Skeletal muscle tissue (tissue), 4 donors: Measurements from ENCODE around the gene CDH18. TPM values are rescaled to one million over a fixed set of nuclear protein-coding genes. Genes with fewer than 3 reads are reported as not detected.

Experiments used
- H3K27ac ChIP-seq: one replicate; pipeline ENCODE4 v1.7.0; 2013; ENCODE audit warnings: mild to moderate bottlenecking, low read depth, low read length, inconsistent platforms
- H3K27me3 ChIP-seq, 3 donors: one replicate each; pipeline ENCODE4 v1.7.0; 2013; ENCODE audit warnings: low read length in 3 of 3; ENCODE audit not compliant: control insufficient read depth in 3 of 3, insufficient read depth in 3 of 3
- H3K36me3 ChIP-seq, 3 donors: one replicate each; pipeline ENCODE4 v1.7.0; 2013; ENCODE audit warnings: low read length in 3 of 3; ENCODE audit not compliant: control insufficient read depth in 3 of 3, insufficient read depth in 3 of 3
- H3K4me1 ChIP-seq, 3 donors: one replicate each; pipeline ENCODE4 v1.7.0; 2013; ENCODE audit warnings: low read length in 3 of 3, mild to moderate bottlenecking in 3 of 3; ENCODE audit not compliant: control insufficient read depth in 3 of 3, insufficient read depth in 3 of 3
- H3K4me3 ChIP-seq, 3 donors: one replicate each; pipeline ENCODE4 v1.7.0; 2013; ENCODE audit warnings: low read length in 3 of 3
- H3K9ac ChIP-seq, 3 donors: one replicate each; pipeline ENCODE4 v1.7.0; 2013; ENCODE audit warnings: low read length in 3 of 3, mild to moderate bottlenecking in 3 of 3, moderate library complexity in 2 of 3, low read depth in 1 of 3
- H3K9me3 ChIP-seq, 3 donors: one replicate each; pipeline ENCODE4 v1.7.0; 2013; ENCODE audit warnings: low read length in 3 of 3; ENCODE audit not compliant: control insufficient read depth in 3 of 3
- total RNA-seq: library from RNA; depleted of rRNA; stranded (reverse); fragments of >200 nt; gene quantifications from one replicate; pipeline ENCODE4 v1.2.3, GENCODE V29; 2014
- donor health status: Osteomylitis.

CDH18 gene
- total RNA-seq, 1 donor from 2014 or later: 12.0 TPM

- no peak overlapping the region for H3K9ac ChIP-seq
Observed at GRCh38 chr5:19767987-19768386, 220.0 kb downstream of the CDH18 start.

DNA sequence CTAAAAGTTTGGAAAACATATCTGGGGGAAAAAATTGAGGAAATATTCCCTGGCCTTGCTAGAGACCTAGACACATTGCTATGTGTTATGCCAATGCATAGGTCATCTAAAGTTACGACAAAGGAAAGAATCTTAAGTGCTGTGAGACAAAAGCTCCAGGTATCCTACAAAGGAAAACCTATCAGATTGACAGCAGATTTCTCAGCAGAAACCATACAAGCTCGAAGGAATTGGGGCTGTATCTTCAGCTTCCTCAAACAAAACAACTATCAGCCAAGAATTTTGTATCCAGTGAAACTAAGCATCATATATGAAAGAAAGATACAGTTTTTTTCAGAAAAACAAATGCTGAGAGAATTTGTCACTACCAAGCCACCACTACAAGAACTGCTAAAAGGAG is 234.4 kb downstream of the CDH18 start:
- Histone ChIP-seq H3K9ac (no peak overlapping the region), H3K27me3 (no peaks in the 10 kb centered on the region), H3K27ac (no peak overlapping the region), H3K4me1 (no peaks in the 10 kb centered on the region), H3K4me3 (no peak overlapping the region), H3K36me3 (no peaks in the 10 kb centered on the region), H3K9me3 (peaks cover 0 to 6% (median 0%) of the 10 kb centered on the region in 3 donors)

More at GRCh38 chr5:19767987-19768386, 220.0 kb downstream of the CDH18 start:
- H3K36me3 ChIP-seq: no peaks in the 10 kb centered on the region
- no peaks in the 10 kb centered on the region for H3K9me3 ChIP-seq
- H3K27ac ChIP-seq: no peak overlapping the region
- H3K4me1 ChIP-seq: no peaks in the 10 kb centered on the region
- no peak overlapping the region for H3K4me3 ChIP-seq
- no peaks in the 10 kb centered on the region for H3K27me3 ChIP-seq

GRCh38 chr5:19751326-19751725 is 236.7 kb downstream of the CDH18 start:
- H3K36me3 ChIP-seq: no peaks in the 10 kb centered on the region
- H3K9me3 ChIP-seq: no peaks in the 10 kb centered on the region
- H3K27ac ChIP-seq: no peak overlapping the region
- no peak overlapping the region for H3K4me3 ChIP-seq
- no peak overlapping the region for H3K9ac ChIP-seq
- no peaks in the 10 kb centered on the region for H3K4me1 ChIP-seq
- H3K27me3 ChIP-seq: no peaks in the 10 kb centered on the region

DNA sequence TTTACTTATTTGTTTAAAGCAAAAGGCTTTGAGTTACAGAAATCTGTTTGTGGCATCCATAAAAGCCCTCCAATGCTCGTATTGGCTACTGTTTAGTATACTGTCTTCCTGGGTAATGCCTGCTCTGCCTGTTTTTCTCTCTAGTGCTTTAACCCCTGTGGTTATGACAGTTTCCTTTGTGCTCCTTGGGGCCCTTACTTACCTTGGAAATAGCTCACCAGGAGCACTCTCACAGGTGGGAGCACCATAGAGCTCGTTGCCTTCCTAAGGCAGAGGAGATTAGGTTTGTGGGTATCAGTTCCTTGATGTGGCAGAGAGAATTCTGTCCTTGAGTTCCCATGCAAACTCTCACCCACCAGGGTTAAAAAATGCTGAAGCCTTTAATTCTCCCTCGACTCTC is 242.8 kb downstream of the CDH18 start:
- Histone ChIP-seq H3K9ac (no peak overlapping the region), H3K9me3 (no peaks in the 10 kb centered on the region), H3K4me3 (no peak overlapping the region), H3K27me3 (no peaks in the 10 kb centered on the region), H3K36me3 (no peaks in the 10 kb centered on the region), H3K4me1 (no peaks in the 10 kb centered on the region), H3K27ac (no peak overlapping the region)

GRCh38 chr5:19739671-19740070 is 248.3 kb downstream of the CDH18 start:
- Histone ChIP-seq H3K9ac (no peak overlapping the region), H3K27ac (no peak overlapping the region), H3K9me3 (no peaks in the 10 kb centered on the region), H3K4me1 (no peaks in the 10 kb centered on the region), H3K36me3 (no peaks in the 10 kb centered on the region), H3K27me3 (no peaks in the 10 kb centered on the region), H3K4me3 (no peak overlapping the region)

DNA sequence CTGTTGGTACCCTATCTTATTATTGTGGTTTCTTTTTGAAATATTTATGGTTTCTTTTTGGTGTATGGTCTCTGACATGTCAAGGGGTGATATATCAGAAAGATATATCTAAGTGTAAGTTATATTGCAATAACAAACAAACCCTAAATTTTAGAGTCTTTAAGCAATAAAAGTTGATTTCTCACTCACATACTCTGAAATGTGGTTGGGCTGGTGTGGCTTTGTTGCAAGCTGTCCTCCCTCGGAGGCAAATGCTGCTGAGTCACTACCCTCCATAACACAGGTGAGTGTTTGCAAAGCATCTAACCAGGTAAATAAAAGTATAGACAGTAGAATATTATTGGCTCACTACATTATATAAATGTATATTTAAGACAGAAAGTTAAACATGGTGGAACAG is 253.2 kb downstream of the CDH18 start:
- Histone ChIP-seq H3K4me1 (no peaks in the 10 kb centered on the region), H3K9me3 (peaks cover 0 to 3% (median 0%) of the 10 kb centered on the region in 3 donors), H3K9ac (no peak overlapping the region), H3K27ac (no peak overlapping the region), H3K27me3 (no peaks in the 10 kb centered on the region), H3K36me3 (no peaks in the 10 kb centered on the region), H3K4me3 (no peak overlapping the region)

- Histone ChIP-seq H3K4me3 (no peak overlapping the region), H3K36me3 (no peaks in the 10 kb centered on the region), H3K4me1 (no peaks in the 10 kb centered on the region), H3K9me3 (peaks cover 0 to 3% (median 0%) of the 10 kb centered on the region in 3 donors), H3K27me3 (no peaks in the 10 kb centered on the region), H3K9ac (no peak overlapping the region), H3K27ac (no peak overlapping the region)
Observed at GRCh38 chr5:19733612-19734495, 254.1 kb downstream of the CDH18 start.

- H3K36me3 ChIP-seq: no peaks in the 10 kb centered on the region
- H3K4me3 ChIP-seq: no peak overlapping the region
- H3K9me3 ChIP-seq: peaks cover 0 to 3% (median 0%) of the 10 kb centered on the region in 3 donors
- no peaks in the 10 kb centered on the region for H3K27me3 ChIP-seq
- H3K4me1 ChIP-seq: no peaks in the 10 kb centered on the region
- H3K9ac ChIP-seq: no peak overlapping the region
- no peak overlapping the region for H3K27ac ChIP-seq
Observed at GRCh38 chr5:19728571-19728970, 259.4 kb downstream of the CDH18 start.

DNA sequence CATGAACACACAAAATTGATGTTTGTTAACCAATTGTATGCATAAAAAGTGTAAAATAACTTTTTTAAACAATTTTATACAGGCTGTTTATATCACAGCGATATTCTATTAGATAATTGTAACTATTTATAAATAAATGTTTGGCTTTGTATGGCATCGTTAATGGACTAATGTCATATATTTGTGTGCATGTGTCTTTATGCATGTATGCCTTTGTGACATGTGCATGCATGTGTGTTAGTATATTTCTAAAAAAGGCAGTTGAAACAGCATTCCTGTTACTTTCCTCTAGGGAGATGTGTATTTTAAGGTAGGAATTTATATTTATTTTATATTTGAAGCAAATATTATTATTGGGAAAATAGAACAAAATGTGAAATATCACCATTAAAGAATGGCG is 268.9 kb downstream of the CDH18 start:
- Histone ChIP-seq H3K9ac (no peak overlapping the region), H3K27me3 (no peaks in the 10 kb centered on the region), H3K4me3 (no peak overlapping the region), H3K36me3 (no peaks in the 10 kb centered on the region), H3K9me3 (no peaks in the 10 kb centered on the region), H3K27ac (no peak overlapping the region), H3K4me1 (no peaks in the 10 kb centered on the region)

DNA sequence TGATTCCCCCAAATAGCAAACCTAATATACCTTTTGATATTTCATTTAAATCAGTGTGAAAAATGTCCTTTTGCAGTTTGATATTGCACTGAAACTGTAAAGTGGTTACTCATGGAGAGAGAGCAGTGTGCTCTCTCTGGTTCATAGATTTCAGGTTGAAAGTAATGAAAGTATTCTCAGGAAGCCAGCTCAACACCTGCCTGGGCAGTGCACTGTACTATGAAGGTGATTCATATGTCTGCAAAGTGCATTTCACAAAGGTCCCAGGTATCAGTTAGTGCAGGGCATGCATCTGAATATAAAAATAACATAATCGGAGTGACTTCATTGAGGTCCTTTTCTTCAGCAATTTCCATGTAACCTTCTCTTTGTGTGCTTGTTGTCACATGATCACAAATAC is 274.3 kb downstream of the CDH18 start:
- no peaks in the 10 kb centered on the region for H3K27me3 ChIP-seq
- H3K36me3 ChIP-seq: no peaks in the 10 kb centered on the region
- H3K9me3 ChIP-seq: no peaks in the 10 kb centered on the region
- no peak overlapping the region for H3K9ac ChIP-seq
- H3K4me1 ChIP-seq: no peaks in the 10 kb centered on the region
- no peak overlapping the region for H3K27ac ChIP-seq
- H3K4me3 ChIP-seq: no peak overlapping the region
